AG08395 (cell line): ENCODE data around the gene SYCE1.

Experiments used
- DNase-seq: peaks from one replicate; pipeline ENCODE4 v3.0.0; 2012; ENCODE audit warnings: mixed read lengths, low spot score

The SYCE1 gene

GRCh38 chr10:133511907-133512528 is 53.4 kb downstream of the SYCE1 start:
- no peak for DNase-seq

GRCh38 chr10:133511408-133511807 is 54.0 kb downstream of the SYCE1 start:
- no peak for DNase-seq

- DNase-seq = no peak
These were observed 55.7 kb downstream of the SYCE1 start for GRCh38 chr10:133509700-133510099.
